WTC11 (cell line): ENCODE measurements around the gene CRABP2. TPM values are rescaled to one million over a fixed set of nuclear protein-coding genes. Genes with fewer than 3 reads are reported as not detected.

Experiments used
- ATAC-seq: fragments of 200-7000 bp; cut with Tn5 transposase; 2 replicates; pipeline ENCODE4 v1.10.0; 2021; ENCODE audit warnings: mild to moderate bottlenecking, moderate library complexity
- CTCF ChIA-PET: fragments of 300-600 bp; sonication (Branson Sonifier 250); formaldehyde crosslinking; loops from one replicate; lab custom pipeline; 2021; ENCODE audit warnings: antibody characterized with exemption; lab: Charles Lee
- POLR2A ChIA-PET: fragments of 350-600 bp; sonication (Branson Sonifier 250); formaldehyde crosslinking; loops from one replicate; lab custom pipeline; 2021; ENCODE audit warnings: antibody characterized with exemption; lab: Charles Lee
- DNase-seq: peaks from one replicate; pipeline ENCODE4 v3.0.0; 2021; ENCODE audit warnings: low spot score
- H3K27ac Mint-ChIP-seq: 2 replicates; pipeline ENCODE4 v1.8.0; 2021; ENCODE audit warnings: mixed read lengths
- H3K27me3 Mint-ChIP-seq: 2 replicates; pipeline ENCODE4 v1.8.0; 2021; ENCODE audit warnings: low read depth, mild to moderate bottlenecking, moderate library complexity, mixed read lengths
- H3K36me3 Mint-ChIP-seq: 2 replicates; pipeline ENCODE4 v1.8.0; 2021; ENCODE audit warnings: mixed read lengths
- H3K4me1 Mint-ChIP-seq: 2 replicates; pipeline ENCODE4 v1.8.0; 2022; ENCODE audit warnings: mixed read lengths
- H3K4me3 Mint-ChIP-seq: 2 replicates; pipeline ENCODE4 v1.8.0; 2021; ENCODE audit warnings: mild to moderate bottlenecking, moderate library complexity, mixed read lengths
- H3K9me3 Mint-ChIP-seq: 2 replicates; pipeline ENCODE4 v1.8.0; 2021; ENCODE audit warnings: mixed read lengths
- ATF6 ChIP-seq: sonication (generic); formaldehyde crosslinking; IDR thresholded peaks from 2 replicates; pipeline ENCODE4 v1.8.1; 2023; ENCODE audit warnings: mild to moderate bottlenecking, missing genetic modification reagents
- CDX4 ChIP-seq: fragments of 250-450 bp; sonication (Bioruptor Pico); IDR thresholded peaks from 2 replicates; pipeline ENCODE4 v1.9.0; 2021; ENCODE audit warnings: moderate library complexity, mild to moderate bottlenecking, inconsistent platforms, borderline replicate concordance
- CREB1 ChIP-seq: sonication (generic); formaldehyde crosslinking; IDR thresholded peaks from 2 replicates; pipeline ENCODE4 v1.8.0; 2023; ENCODE audit warnings: mild to moderate bottlenecking, missing genetic modification reagents
- CREM ChIP-seq: sonication (generic); formaldehyde crosslinking; IDR thresholded peaks from 2 replicates; pipeline ENCODE4 v1.8.1; 2022; ENCODE audit warnings: mild to moderate bottlenecking, missing genetic modification reagents, moderate library complexity
- ELF4 ChIP-seq: sonication (generic); formaldehyde crosslinking; IDR thresholded peaks from 2 replicates; pipeline ENCODE4 v1.8.1; 2022; ENCODE audit warnings: low read depth, mild to moderate bottlenecking, moderate library complexity, missing genetic modification reagents
- EMX1 ChIP-seq: fragments of 250-450 bp; sonication (Bioruptor Pico); IDR thresholded peaks from 2 replicates; pipeline ENCODE4 v1.8.0; 2021; ENCODE audit warnings: mild to moderate bottlenecking
- FOXJ3 ChIP-seq: sonication (generic); formaldehyde crosslinking; IDR thresholded peaks from 2 replicates; pipeline ENCODE4 v1.9.0; 2021; ENCODE audit warnings: missing genetic modification reagents, mild to moderate bottlenecking, borderline replicate concordance
- JAZF1 ChIP-seq: fragments of 250-450 bp; sonication (Bioruptor Pico); IDR thresholded peaks from 2 replicates; pipeline ENCODE4 v1.9.0; 2021; ENCODE audit warnings: moderate library complexity, mild to moderate bottlenecking, inconsistent platforms
- NFATC4 ChIP-seq: fragments of 250-450 bp; sonication (Bioruptor Pico); IDR thresholded peaks from 2 replicates; pipeline ENCODE4 v1.9.0; 2021; ENCODE audit warnings: mild to moderate bottlenecking
- PRDM15 ChIP-seq: sonication (generic); formaldehyde crosslinking; IDR thresholded peaks from 2 replicates; pipeline ENCODE4 v1.8.0; 2022; ENCODE audit warnings: missing genetic modification reagents
- RORB ChIP-seq: fragments of 250-450 bp; sonication (Bioruptor Pico); IDR thresholded peaks from 2 replicates; pipeline ENCODE4 v1.9.0; 2021; ENCODE audit warnings: mild to moderate bottlenecking
- SMAD3 ChIP-seq: sonication (generic); formaldehyde crosslinking; IDR thresholded peaks from 2 replicates; pipeline ENCODE4 v1.8.0; 2022; ENCODE audit warnings: missing genetic modification reagents, mild to moderate bottlenecking, borderline replicate concordance
- SOX15 ChIP-seq: fragments of 250-450 bp; sonication (Bioruptor Pico); IDR thresholded peaks from 2 replicates; pipeline ENCODE4 v1.9.0; 2021; ENCODE audit warnings: mild to moderate bottlenecking
- TCF7 ChIP-seq: sonication (generic); formaldehyde crosslinking; IDR thresholded peaks from 2 replicates; pipeline ENCODE4 v1.8.0; 2022; ENCODE audit warnings: mild to moderate bottlenecking, low read depth, missing genetic modification reagents, moderate library complexity
- ZBTB21 ChIP-seq: sonication (generic); formaldehyde crosslinking; IDR thresholded peaks from 2 replicates; pipeline ENCODE4 v1.8.1; 2023; ENCODE audit warnings: mild to moderate bottlenecking, missing genetic modification reagents, borderline replicate concordance
- ZNF121 ChIP-seq: sonication (generic); formaldehyde crosslinking; IDR thresholded peaks from 2 replicates; pipeline ENCODE4 v1.8.0; 2023; ENCODE audit warnings: missing genetic modification reagents
- ZNF263 ChIP-seq: sonication (generic); formaldehyde crosslinking; IDR thresholded peaks from 2 replicates; pipeline ENCODE4 v1.8.1; 2022; ENCODE audit warnings: low read depth, mild to moderate bottlenecking, moderate library complexity, missing genetic modification reagents
- ZNF317 ChIP-seq: sonication (generic); formaldehyde crosslinking; IDR thresholded peaks from 2 replicates; pipeline ENCODE4 v1.8.1; 2023; ENCODE audit warnings: low read depth, mild to moderate bottlenecking, moderate library complexity, missing genetic modification reagents, borderline replicate concordance
- ZNF396 ChIP-seq: fragments of 250-450 bp; sonication (Bioruptor Pico); IDR thresholded peaks from 2 replicates; pipeline ENCODE4 v1.8.0; 2021; ENCODE audit warnings: mild to moderate bottlenecking, moderate library complexity, borderline replicate concordance
- ZNF671 ChIP-seq: fragments of 250-450 bp; sonication (Bioruptor Pico); IDR thresholded peaks from 2 replicates; pipeline ENCODE4 v1.8.0; 2021; ENCODE audit warnings: mild to moderate bottlenecking
- total RNA-seq: library from RNA; stranded (reverse); gene quantifications from 3 replicates; pipeline ENCODE4 v1.2.3, GENCODE V29; 2021
- TF ChIP-seq, protein P1 (sequence below): sonication (generic); formaldehyde crosslinking; IDR thresholded peaks from 2 replicates; pipeline ENCODE4 v1.8.1; 2023; ENCODE audit warnings: mild to moderate bottlenecking, missing genetic modification reagents, moderate library complexity

The CRABP2 gene
- total RNA-seq, 1 experiment from 2014 or later, result 135 TPM

- POLR2A ChIA-PET, result interaction anchor here (0.9 to 8.0 kb wide), 9 partner anchors 11 to 59 kb away, joined by 4 to 195 read pairs (median 9); partner anchors contain the start of genes CRABP2, HDGF, ISG20L2 and METTL25B
- H3K9me3 Mint-ChIP-seq, result no peaks in the 10 kb centered on the region
- DNase-seq (no peak), ATAC-seq (no peak)
- H3K27ac Mint-ChIP-seq, result peak overlapping the region; percentile 98
- H3K27me3 Mint-ChIP-seq, result peaks cover 7% of the 10 kb centered on the region; the same call in 1 of the 2 replicates
- no peak for TF ChIP-seq SMAD3 (CRISPR knock-in tag)
- 0 out of 2 replicates have a peak, but pooled peaks have one; percentile 46 for TF ChIP-seq ZNF121 (CRISPR knock-in tag)
- H3K4me1 Mint-ChIP-seq, result peaks cover 68% of the 10 kb centered on the region
- 0 out of 2 replicates have a peak, but pooled peaks cover 1% of the 10 kb centered on the region for H3K36me3 Mint-ChIP-seq
- H3K4me3 Mint-ChIP-seq, result peak overlapping the region; percentile 62
- CTCF ChIA-PET, result interaction anchor here (0.7 to 17.1 kb wide), 17 partner anchors 9 to 234 kb away, joined by 3 to 1553 read pairs (median 14); partner anchors contain the start of genes CRABP2, HAPLN2, INSRR and ISG20L2
Measured at GRCh38 chr1:156692441-156692924, 12.9 kb downstream of the CRABP2 start.

DNA sequence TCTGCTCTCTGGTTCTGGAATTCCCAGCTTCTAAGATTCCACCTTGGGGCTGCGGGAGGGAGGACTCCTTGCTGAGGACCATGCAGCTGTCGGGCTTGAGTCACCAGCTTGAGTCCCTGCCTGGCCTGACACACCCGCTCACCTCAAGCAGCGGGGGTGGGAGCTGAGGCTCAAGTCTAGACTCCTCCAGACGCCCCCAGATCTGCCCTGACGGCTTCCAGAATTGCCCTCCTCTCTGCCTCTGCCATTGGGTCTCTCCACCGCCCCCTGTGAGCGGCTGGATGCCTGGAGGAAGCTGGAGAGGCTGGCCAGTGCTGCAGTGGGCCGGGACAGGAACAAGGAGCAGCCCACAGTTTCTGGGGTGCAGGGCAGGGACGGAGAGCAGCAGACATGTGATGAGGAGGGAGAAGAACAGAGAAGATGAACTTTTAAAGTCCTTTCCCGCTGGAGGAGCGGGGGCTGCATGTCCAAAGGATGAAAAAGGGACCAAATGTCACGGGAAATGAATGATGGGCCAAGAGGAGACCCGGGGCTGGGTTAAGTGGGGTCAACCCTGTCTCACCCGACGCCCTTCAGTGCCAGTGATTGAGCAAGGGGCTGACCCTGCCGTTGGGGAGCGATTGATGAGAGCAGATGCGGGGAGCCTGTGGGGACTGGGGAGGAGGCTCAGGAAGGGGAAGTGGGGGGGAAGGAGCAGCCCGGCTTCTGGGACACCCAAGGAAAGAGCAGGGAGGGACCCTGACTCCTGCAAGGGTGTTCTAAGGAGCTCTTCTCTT lies 13.5 kb downstream of the CRABP2 start:
- Mint-ChIP-seq H3K9me3 (no peaks in the 10 kb centered on the region), H3K4me3 (peak overlapping the region; percentile 62), H3K27ac (peak overlapping the region; percentile 98), H3K4me1 (peaks cover 62% of the 10 kb centered on the region), H3K36me3 (no peaks in the 10 kb centered on the region), H3K27me3 (peaks cover 7% of the 10 kb centered on the region; the same call in 1 of the 2 replicates)
- peak; percentile 5 for ATAC-seq
- ChIA-PET CTCF (interaction anchor here (0.6 to 17.1 kb wide), 17 partner anchors 14 to 714 kb away, joined by 3 to 1553 read pairs (median 38); partner anchors contain the start of genes ARHGEF2, CRABP2, HDGF and INSRR), POLR2A (interaction anchor here (0.9 to 8.0 kb wide), 7 partner anchors 11 to 60 kb away, joined by 4 to 195 read pairs (median 10); partner anchors contain the start of genes CRABP2, HDGF, ISG20L2 and METTL25B)
- TF ChIP-seq ZNF263 (CRISPR knock-in tag) (peak; percentile 63; the same call in 1 of the 2 replicates), CDX4 (CRISPR knock-in tag) (no peak)
- DNase-seq, result no peak

DNA sequence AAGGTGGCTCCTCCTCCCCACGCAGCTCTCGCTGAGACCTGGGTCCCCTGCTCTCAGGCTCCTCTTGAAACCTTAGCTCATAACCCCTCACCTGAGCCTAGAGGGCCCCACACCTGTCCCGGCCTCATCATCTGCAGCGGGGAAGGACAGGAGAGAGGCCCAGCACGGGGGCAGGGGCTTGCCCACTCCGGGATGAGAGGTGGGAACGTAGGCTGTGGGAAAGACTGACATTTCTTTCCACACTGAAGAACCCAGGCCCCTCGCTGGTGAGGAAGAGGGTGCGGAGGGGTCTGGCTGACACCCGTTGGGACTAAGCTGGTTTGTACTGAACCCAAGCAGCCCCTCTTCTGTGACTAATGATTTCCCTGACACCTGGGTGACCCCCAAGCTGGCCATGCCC lies 14.2 kb downstream of the CRABP2 start:
- H3K27ac Mint-ChIP-seq, result peak overlapping the region; percentile 98; the same call in 1 of the 2 replicates
- H3K4me3 Mint-ChIP-seq, result peak overlapping the region; percentile 74
- no peaks in the 10 kb centered on the region for H3K36me3 Mint-ChIP-seq
- H3K9me3 Mint-ChIP-seq, result no peaks in the 10 kb centered on the region
- ChIA-PET CTCF (interaction anchor here (0.6 to 17.1 kb wide), 20 partner anchors 13 to 713 kb away, joined by 3 to 1553 read pairs (median 26); partner anchors contain the start of genes ARHGEF2, BCAN, CRABP2 and HDGF), POLR2A (interaction anchor here (0.9 to 8.0 kb wide), 9 partner anchors 9 to 61 kb away, joined by 4 to 195 read pairs (median 7); partner anchors contain the start of genes CRABP2, HDGF, ISG20L2 and METTL25B)
- peaks cover 7% of the 10 kb centered on the region; the same call in 1 of the 2 replicates for H3K27me3 Mint-ChIP-seq
- ATAC-seq (no peak), DNase-seq (no peak)
- TF ChIP-seq, protein P1, sequence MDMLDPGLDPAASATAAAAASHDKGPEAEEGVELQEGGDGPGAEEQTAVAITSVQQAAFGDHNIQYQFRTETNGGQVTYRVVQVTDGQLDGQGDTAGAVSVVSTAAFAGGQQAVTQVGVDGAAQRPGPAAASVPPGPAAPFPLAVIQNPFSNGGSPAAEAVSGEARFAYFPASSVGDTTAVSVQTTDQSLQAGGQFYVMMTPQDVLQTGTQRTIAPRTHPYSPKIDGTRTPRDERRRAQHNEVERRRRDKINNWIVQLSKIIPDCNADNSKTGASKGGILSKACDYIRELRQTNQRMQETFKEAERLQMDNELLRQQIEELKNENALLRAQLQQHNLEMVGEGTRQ (CRISPR knock-in tag), result no peak
- TF ChIP-seq NFATC4 (CRISPR knock-in tag), result no peak
- no peak for TF ChIP-seq FOXJ3 (CRISPR knock-in tag)
- TF ChIP-seq RORB, result no peak
- TF ChIP-seq ZNF671 (CRISPR knock-in tag), result no peak
- no peak for TF ChIP-seq CREM
- no peak for TF ChIP-seq TCF7
- no peak for TF ChIP-seq SOX15 (CRISPR knock-in tag)
- no peak for TF ChIP-seq ZNF317 (CRISPR knock-in tag)
- no peak for TF ChIP-seq ATF6 (CRISPR knock-in tag)
- no peak for TF ChIP-seq ELF4 (CRISPR knock-in tag)
- TF ChIP-seq CREB1 (CRISPR knock-in tag), result no peak
- no peak for TF ChIP-seq PRDM15 (CRISPR knock-in tag)
- TF ChIP-seq JAZF1 (CRISPR knock-in tag), result no peak
- TF ChIP-seq ZBTB21, result no peak
- TF ChIP-seq EMX1 (CRISPR knock-in tag), result no peak
- TF ChIP-seq ZNF396 (CRISPR knock-in tag), result no peak
- H3K4me1 Mint-ChIP-seq, result peaks cover 59% of the 10 kb centered on the region
